Measurements from ENCODE around the gene ANKS4B. TPM values are rescaled to one million over a fixed set of nuclear protein-coding genes. Genes with fewer than 3 reads are reported as not detected.

ANKS4B gene
- total RNA-seq, 1 donor, result not detected

DNA sequence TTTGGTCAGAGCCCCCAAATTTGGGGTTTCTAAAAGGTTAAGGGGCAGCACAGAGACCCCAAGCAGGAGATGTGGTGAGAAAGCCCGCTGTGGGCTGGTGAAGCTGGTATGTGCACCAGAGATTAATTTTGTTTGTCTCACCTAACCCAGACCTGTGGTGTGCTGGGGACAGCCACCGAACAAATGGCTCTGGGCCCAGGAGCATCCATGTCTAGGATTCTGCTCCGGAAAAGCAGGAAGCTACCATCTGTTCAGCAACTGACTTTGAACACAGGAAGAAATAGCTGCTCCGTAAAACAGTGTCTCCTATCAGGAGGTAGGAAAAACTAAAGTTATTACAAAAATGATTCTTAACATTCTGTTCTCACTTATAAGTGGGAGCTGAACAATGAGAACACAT, 19.4 kb upstream of the ANKS4B start:
- no peak for DNase-seq (ENCODE audit: low read depth)
- TF ChIP-seq CTCF (IDR thresholded peaks at IDR 0.05; ENCODE audit: insufficient read depth, low read depth, low read length), result no peak
- H3K4me3 ChIP-seq (ENCODE audit: low read depth, low read length), result no peak overlapping the region

GRCh38 chr16:21217121-21217520, 16.4 kb upstream of the ANKS4B start:
- no peak overlapping the region for H3K4me3 ChIP-seq (ENCODE audit: low read depth, low read length)
- DNase-seq (ENCODE audit: low read depth), result no peak
- no peak for TF ChIP-seq CTCF (IDR thresholded peaks at IDR 0.05; ENCODE audit: insufficient read depth, low read depth, low read length)

- no peak for TF ChIP-seq CTCF (IDR thresholded peaks at IDR 0.05; ENCODE audit: insufficient read depth, low read depth, low read length)
- no peak overlapping the region for H3K4me3 ChIP-seq (ENCODE audit: low read depth, low read length)
- peak; percentile 21 for DNase-seq (ENCODE audit: low read depth)
These were observed 15.3 kb upstream of the ANKS4B start for GRCh38 chr16:21218153-21218552.

DNA sequence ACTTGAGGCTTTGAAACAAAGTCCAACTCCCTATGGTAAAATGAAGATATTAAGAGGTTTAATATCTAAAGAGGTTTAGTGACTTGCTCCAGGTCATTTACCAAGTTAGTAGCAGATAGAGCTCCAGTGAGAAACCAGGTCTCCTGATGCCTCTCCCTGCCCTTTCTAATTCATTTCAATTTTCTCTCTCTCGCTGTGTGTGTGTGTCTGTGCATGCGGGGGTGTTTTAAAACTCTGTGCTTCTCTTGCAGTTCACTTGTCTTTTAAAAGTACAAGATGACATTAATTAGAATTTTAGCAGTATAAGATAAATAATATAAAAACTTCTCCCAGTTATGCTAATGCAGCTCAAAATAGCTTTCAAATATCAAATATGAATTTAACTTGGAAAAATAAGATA, 13.9 kb upstream of the ANKS4B start:
- no peak for DNase-seq (ENCODE audit: low read depth)
- no peak for TF ChIP-seq CTCF (IDR thresholded peaks at IDR 0.05; ENCODE audit: insufficient read depth, low read depth, low read length)

GRCh38 chr16:21222495-21223337, 10.8 kb upstream of the ANKS4B start:
- TF ChIP-seq CTCF (IDR thresholded peaks at IDR 0.05; ENCODE audit: insufficient read depth, low read depth, low read length), result no peak
- DNase-seq (ENCODE audit: low read depth), result no peak

More for the DNA sequence above, 13.9 kb upstream of the ANKS4B start:
- H3K4me3 ChIP-seq (ENCODE audit: low read depth, low read length), result no peak overlapping the region

DNA sequence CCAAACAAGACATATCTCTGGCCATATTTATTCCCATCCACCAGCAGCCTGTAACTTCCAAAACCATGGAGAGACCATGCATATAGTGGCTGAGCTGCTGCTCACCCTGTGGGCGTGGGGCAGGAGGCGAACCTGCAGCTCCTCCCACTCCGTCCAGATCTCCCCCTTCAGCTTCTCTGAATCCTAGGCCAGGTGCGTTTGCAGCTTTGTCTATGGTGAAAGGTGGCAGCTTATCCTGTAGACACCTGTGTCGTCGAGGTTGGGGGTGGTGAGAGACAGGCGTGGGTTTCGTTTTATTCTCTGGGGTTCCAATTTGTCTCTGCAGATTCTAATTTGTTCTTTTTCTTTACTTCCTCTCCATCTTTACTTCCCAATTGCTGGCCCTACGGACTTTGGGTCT, 9.7 kb upstream of the ANKS4B start:
- no peak overlapping the region for H3K4me3 ChIP-seq (ENCODE audit: low read depth, low read length)
- no peak for TF ChIP-seq CTCF (IDR thresholded peaks at IDR 0.05; ENCODE audit: insufficient read depth, low read depth, low read length)
- no peak for DNase-seq (ENCODE audit: low read depth)

More at GRCh38 chr16:21222495-21223337, 10.8 kb upstream of the ANKS4B start:
- no peak overlapping the region for H3K4me3 ChIP-seq (ENCODE audit: low read depth, low read length)
